Tibial nerve (tissue), 4 donors: ENCODE data around the gene MED15.

ENCODE experiments used
- CTCF ChIP-seq, 5 experiments: fragments of 200-600 bp in 3 of 5; fragments of 450-650 bp in 2 of 5; sonication (generic) in 3 of 5; IDR thresholded peaks; one replicate each; pipeline ENCODE4 v1.5.1; 2016 to 2019; ENCODE audit warnings: antibody characterized with exemption in 5 of 5, mild to moderate bottlenecking in 3 of 5, moderate library complexity in 2 of 5
- EP300 ChIP-seq, 2 donors: sonication (generic); formaldehyde crosslinking; IDR thresholded peaks; one replicate each; pipeline ENCODE4 v1.6.1; 2017; ENCODE audit warnings: antibody characterized with exemption in 2 of 2, mild to moderate bottlenecking in 1 of 2
- POLR2A ChIP-seq, 2 donors: fragments of 450-650 bp; IDR thresholded peaks; one replicate each; pipeline ENCODE4 v1.6.1; 2017; ENCODE audit warnings: antibody characterized with exemption in 2 of 2, mild to moderate bottlenecking in 2 of 2, moderate library complexity in 2 of 2

- TF ChIP-seq POLR2A (IDR thresholded peaks at IDR 0.05) (no peak), CTCF (IDR thresholded peaks at IDR 0.05) (no peak), EP300 (IDR thresholded peaks at IDR 0.05) (no peak)
Observed at GRCh38 chr22:20619045-20619892, 111.9 kb downstream of the MED15 start.
